ENCODE results near the gene HOXB3. TPM values are rescaled to one million over a fixed set of nuclear protein-coding genes. Genes with fewer than 3 reads are reported as not detected.

Gene HOXB3
- total RNA-seq, 1 donor from 2014 or later = 4.2 TPM

DNA sequence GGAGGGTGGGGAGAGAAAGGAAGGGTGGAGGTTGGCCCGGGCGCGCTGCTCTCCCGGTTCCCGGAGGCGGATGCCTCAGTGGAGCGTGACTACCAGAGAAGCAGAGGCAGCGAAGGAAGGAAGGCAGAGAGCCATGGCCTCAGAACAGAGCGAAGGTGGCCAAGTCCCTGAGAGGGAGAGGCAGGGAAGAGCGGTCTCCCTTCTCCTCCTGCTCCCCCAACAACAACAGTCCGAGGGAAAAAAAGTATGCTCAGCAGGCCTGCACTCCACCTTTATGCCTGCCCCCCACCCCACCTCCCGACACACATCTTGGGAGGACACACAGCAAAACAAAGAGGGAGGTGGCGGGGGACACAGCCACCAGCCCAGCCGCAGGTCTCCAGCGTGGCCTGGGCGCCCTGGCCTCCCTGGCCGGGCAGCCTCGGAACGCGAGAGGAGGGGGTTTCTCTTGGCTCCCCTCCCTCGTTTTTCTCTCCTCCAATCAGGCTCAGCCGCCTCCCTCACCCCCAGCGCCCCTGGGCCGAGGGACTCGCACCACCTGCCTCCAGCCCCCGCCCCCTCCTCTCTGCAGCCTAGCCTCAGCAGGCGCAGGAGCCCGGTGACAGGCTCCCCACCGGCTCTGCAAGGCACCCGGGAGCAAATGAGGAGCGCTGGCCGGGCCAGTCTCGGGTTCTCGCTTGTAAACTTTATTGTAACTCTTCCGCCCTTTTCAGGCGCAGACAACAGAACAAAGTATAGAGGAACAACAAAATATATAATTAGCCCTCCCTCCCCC is 21.8 kb upstream of the HOXB3 start:
- H3K4me3 ChIP-seq (ENCODE audit: low read length in 3 of 3) = peak overlapping the region; percentile 37 to 80 (median 49)
- peaks cover 84 to 90% (median 90%) of the 10 kb centered on the region in 3 donors for H3K27me3 ChIP-seq (ENCODE audit: control insufficient read depth in 3 of 3, insufficient read depth in 3 of 3, low read length in 3 of 3)
- no peak overlapping the region for H3K27ac ChIP-seq (ENCODE audit: low read depth, low read length)
- no peaks in the 10 kb centered on the region for H3K36me3 ChIP-seq (ENCODE audit: control insufficient read depth in 3 of 3, insufficient read depth in 3 of 3, low read length in 3 of 3)
- peak overlapping the region in 1 of 3 donors; percentile 57 for H3K9ac ChIP-seq (ENCODE audit: low read depth in 1 of 3, low read length in 3 of 3)
- H3K4me1 ChIP-seq (ENCODE audit: control insufficient read depth in 3 of 3, insufficient read depth in 3 of 3, low read length in 3 of 3) = peaks cover 15 to 30% (median 16%) of the 10 kb centered on the region in 3 donors
- H3K9me3 ChIP-seq (ENCODE audit: control insufficient read depth in 3 of 3, low read length in 3 of 3) = no peaks in the 10 kb centered on the region

DNA sequence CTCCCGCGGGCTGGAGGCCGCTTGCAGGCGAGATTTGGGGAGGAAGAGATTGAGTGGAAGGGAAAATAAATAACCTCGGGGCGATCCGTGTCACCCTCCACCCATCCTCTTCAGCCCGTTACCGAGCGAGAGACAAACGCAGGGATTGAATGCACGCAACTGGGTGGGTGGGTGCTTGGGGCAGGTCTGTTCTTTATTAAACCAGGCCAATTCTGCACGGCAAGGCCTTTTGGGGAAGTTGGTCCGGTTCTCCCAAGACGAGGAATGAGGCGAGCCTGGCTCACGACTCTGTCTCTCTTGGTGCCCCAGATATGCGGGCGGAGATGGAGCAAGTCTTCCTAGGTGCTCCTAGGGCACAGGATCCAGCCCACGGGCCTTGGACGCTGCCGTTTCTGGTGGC is 21.2 kb upstream of the HOXB3 start:
- peak overlapping the region; percentile 61 to 80 (median 70) for H3K4me3 ChIP-seq (ENCODE audit: low read length in 3 of 3)
- no peaks in the 10 kb centered on the region for H3K36me3 ChIP-seq (ENCODE audit: control insufficient read depth in 3 of 3, insufficient read depth in 3 of 3, low read length in 3 of 3)
- peaks cover 15 to 30% (median 16%) of the 10 kb centered on the region in 3 donors for H3K4me1 ChIP-seq (ENCODE audit: control insufficient read depth in 3 of 3, insufficient read depth in 3 of 3, low read length in 3 of 3)
- no peaks in the 10 kb centered on the region for H3K9me3 ChIP-seq (ENCODE audit: control insufficient read depth in 3 of 3, low read length in 3 of 3)
- H3K27me3 ChIP-seq (ENCODE audit: control insufficient read depth in 3 of 3, insufficient read depth in 3 of 3, low read length in 3 of 3) = peaks cover 84 to 90% (median 90%) of the 10 kb centered on the region in 3 donors
- H3K9ac ChIP-seq (ENCODE audit: low read depth in 1 of 3, low read length in 3 of 3) = peak overlapping the region; percentile 53 to 66 (median 54)
- no peak overlapping the region for H3K27ac ChIP-seq (ENCODE audit: low read depth, low read length)

DNA sequence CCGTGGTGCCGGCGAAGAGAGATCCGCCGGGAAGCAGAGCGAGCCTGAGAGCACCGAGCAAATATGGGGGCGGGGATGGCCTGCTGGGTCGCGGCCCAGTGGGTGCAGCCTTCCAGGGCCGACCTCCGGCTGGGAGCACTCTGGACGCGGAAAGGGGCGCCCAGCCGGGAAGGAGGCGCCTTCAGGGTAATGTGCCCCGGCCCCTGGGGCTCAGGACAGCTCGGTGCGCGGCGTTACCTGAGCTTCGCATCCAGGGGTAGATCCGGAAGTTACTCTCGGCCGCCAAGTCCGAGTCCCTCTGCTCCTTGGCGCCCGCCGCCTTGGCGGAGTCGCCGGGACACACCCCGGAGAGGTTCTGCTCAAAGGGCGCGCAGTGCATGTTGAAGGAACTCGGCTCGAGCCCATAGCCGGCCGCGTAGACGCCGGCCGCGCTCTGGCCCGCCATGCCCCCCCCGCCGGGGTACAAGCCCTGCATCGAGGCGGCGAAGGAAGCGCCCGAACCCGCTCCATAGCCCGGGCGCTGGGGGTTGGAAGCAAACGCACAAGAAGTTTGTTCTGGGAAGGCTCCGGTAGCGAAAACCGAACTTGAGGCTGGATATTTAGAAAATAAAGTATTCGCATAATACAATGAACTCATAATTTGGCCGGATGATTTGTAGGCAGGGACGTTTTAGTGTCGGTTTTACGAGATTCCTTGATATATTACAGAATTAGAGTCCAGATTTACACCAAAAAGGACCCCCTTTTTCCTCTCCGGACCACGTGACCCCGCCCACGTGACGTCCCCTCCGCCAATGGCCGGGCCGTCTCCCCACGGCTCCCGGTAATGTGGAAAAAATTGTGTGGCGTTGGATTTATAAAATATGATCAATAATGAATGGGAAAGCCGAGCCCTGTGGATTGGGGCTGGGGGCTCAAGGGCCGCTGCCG is 20.5 kb upstream of the HOXB3 start, which contains the start of gene HOXB7:
TSS of gene HOXB7 (minus strand) at position 736 of the 930 bp plus-strand sequence. CDS start at position 637, 99 bp downstream.
- Histone ChIP-seq H3K9ac (ENCODE audit: low read depth in 1 of 3, low read length in 3 of 3) (peak within 1 kb of the TSS; percentile 53 to 66 (median 61)), H3K4me1 (ENCODE audit: control insufficient read depth in 3 of 3, insufficient read depth in 3 of 3, low read length in 3 of 3) (peaks cover 15 to 30% (median 16%) of the 10 kb centered on the region in 3 donors), H3K36me3 (ENCODE audit: control insufficient read depth in 3 of 3, insufficient read depth in 3 of 3, low read length in 3 of 3) (no peaks in the 10 kb centered on the region), H3K4me3 (ENCODE audit: low read length in 3 of 3) (peak within 1 kb of the TSS; percentile 61 to 80 (median 70)), H3K9me3 (ENCODE audit: control insufficient read depth in 3 of 3, low read length in 3 of 3) (no peaks in the 10 kb centered on the region), H3K27me3 (ENCODE audit: control insufficient read depth in 3 of 3, insufficient read depth in 3 of 3, low read length in 3 of 3) (peaks cover 84 to 90% (median 90%) of the 10 kb centered on the region in 3 donors), H3K27ac (ENCODE audit: low read depth, low read length) (no peak within 1 kb of the TSS)

DNA sequence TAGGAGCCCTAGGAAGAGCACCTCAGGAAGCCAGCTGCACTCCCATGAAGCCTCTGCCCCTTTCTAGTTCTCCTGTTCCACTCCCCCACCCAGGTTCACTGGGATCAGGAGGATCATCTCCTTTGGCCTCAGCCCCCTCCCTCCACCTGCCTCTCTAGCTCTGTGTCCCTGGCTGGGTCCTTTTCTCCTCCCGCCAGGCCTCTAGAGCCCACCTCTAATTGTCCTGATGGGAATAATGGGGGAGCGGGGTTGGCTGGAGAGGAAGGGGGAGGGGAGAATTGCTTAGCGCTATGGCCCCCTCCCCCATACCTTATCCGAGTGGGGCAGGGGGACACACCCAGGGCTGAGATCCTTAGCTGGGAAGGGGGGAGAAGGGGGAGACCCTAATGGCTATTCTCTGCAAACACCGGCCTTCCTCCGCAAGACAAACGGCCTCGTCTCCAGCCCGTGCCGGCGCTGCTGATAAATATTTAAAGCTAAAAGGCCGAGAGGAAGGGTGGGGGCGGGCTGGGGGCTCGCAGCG is 19.8 kb upstream of the HOXB3 start:
- Histone ChIP-seq H3K9me3 (ENCODE audit: control insufficient read depth in 3 of 3, low read length in 3 of 3) (no peaks in the 10 kb centered on the region), H3K9ac (ENCODE audit: low read depth in 1 of 3, low read length in 3 of 3) (peak overlapping the region in 1 of 3 donors; percentile 66), H3K4me3 (ENCODE audit: low read length in 3 of 3) (peak overlapping the region in 2 of 3 donors; percentile 70 to 80), H3K36me3 (ENCODE audit: control insufficient read depth in 3 of 3, insufficient read depth in 3 of 3, low read length in 3 of 3) (no peaks in the 10 kb centered on the region), H3K4me1 (ENCODE audit: control insufficient read depth in 3 of 3, insufficient read depth in 3 of 3, low read length in 3 of 3) (peaks cover 16 to 30% (median 18%) of the 10 kb centered on the region in 3 donors), H3K27me3 (ENCODE audit: control insufficient read depth in 3 of 3, insufficient read depth in 3 of 3, low read length in 3 of 3) (peaks cover 84 to 90% (median 90%) of the 10 kb centered on the region in 3 donors), H3K27ac (ENCODE audit: low read depth, low read length) (no peak overlapping the region)

DNA sequence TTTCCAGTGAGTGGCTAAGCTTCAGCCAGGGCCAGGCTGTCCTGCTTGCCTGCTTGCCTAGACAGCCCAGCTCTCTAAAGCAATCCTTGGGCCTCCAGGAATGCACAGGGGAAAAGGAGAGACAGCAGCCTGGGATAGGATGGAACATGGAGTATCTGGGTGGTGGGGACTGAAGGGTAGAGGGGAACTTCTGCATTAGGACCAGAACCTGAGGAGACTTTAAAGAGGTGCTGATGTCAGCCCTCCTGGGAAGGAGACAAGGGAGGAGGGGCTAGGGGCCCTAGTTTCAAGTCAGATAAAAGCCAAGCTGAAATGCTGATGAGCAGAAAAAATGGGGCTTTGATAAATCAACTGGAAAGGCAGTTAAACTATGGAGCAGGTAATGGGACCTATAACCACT is 19.0 kb upstream of the HOXB3 start:
- H3K4me1 ChIP-seq (ENCODE audit: control insufficient read depth in 3 of 3, insufficient read depth in 3 of 3, low read length in 3 of 3) = peaks cover 16 to 27% (median 18%) of the 10 kb centered on the region in 3 donors
- H3K27me3 ChIP-seq (ENCODE audit: control insufficient read depth in 3 of 3, insufficient read depth in 3 of 3, low read length in 3 of 3) = peaks cover 85 to 92% (median 89%) of the 10 kb centered on the region in 3 donors
- no peaks in the 10 kb centered on the region for H3K36me3 ChIP-seq (ENCODE audit: control insufficient read depth in 3 of 3, insufficient read depth in 3 of 3, low read length in 3 of 3)
- H3K27ac ChIP-seq (ENCODE audit: low read depth, low read length) = no peak overlapping the region
- no peak overlapping the region for H3K4me3 ChIP-seq (ENCODE audit: low read length in 3 of 3)
- no peak overlapping the region for H3K9ac ChIP-seq (ENCODE audit: low read depth in 1 of 3, low read length in 3 of 3)
- H3K9me3 ChIP-seq (ENCODE audit: control insufficient read depth in 3 of 3, low read length in 3 of 3) = no peaks in the 10 kb centered on the region

DNA sequence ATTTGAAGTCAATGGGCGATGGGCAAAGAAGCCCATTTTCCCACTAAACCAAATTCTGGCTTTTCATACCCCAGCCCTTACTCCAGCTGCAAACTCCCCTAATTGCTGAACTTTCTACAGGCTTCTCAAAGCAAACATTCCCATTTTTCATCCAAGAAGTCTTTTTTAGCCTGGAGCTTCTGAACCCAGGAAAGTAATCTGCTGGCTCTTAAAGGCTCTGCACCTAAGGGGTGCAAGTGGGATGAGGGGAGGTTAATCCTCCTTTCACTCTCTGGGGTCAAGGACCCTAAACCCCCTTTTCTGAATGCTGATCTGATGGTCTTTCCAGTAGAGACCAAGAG is 18.4 kb upstream of the HOXB3 start:
- Histone ChIP-seq H3K27ac (ENCODE audit: low read depth, low read length) (no peak overlapping the region), H3K27me3 (ENCODE audit: control insufficient read depth in 3 of 3, insufficient read depth in 3 of 3, low read length in 3 of 3) (peaks cover 86 to 92% (median 89%) of the 10 kb centered on the region in 3 donors), H3K4me3 (ENCODE audit: low read length in 3 of 3) (no peak overlapping the region), H3K9me3 (ENCODE audit: control insufficient read depth in 3 of 3, low read length in 3 of 3) (no peaks in the 10 kb centered on the region), H3K4me1 (ENCODE audit: control insufficient read depth in 3 of 3, insufficient read depth in 3 of 3, low read length in 3 of 3) (peaks cover 13 to 25% (median 18%) of the 10 kb centered on the region in 3 donors), H3K9ac (ENCODE audit: low read depth in 1 of 3, low read length in 3 of 3) (no peak overlapping the region), H3K36me3 (ENCODE audit: control insufficient read depth in 3 of 3, insufficient read depth in 3 of 3, low read length in 3 of 3) (no peaks in the 10 kb centered on the region)

DNA sequence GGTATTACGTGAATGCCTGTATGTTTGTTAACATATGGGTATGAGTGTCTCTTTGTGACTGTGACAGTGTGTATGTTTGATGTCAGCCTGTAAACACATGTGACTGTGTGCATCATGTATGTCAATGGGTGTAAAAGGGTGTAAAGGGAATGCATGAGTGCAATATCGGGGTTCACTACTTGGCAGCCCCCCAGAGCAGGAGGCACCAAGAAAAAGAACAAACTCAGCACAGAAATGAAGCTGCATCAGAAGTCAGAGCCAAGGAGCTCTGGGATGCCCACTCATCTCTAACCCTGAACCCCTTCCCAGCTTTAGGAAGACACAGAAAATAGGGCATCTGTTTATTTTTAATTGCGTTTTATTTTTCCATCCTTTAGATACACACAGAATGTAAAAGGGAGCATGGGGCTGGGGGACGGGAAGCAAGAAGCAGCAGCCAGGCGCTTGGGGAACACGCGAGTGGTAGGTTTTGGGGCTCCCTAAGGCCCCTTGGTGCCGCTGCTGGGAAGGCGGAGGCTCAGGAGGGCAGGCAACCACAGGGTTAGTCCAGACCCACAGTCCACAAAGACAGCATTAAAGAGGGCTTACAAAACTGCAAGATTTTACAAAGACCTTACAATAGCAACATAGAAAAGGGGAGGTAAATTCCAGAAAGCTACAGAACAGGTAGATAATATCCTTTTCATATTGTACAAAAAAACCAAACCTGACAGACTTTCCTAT is 17.0 kb upstream of the HOXB3 start:
- no peak overlapping the region for H3K4me3 ChIP-seq (ENCODE audit: low read length in 3 of 3)
- no peaks in the 10 kb centered on the region for H3K9me3 ChIP-seq (ENCODE audit: control insufficient read depth in 3 of 3, low read length in 3 of 3)
- no peak overlapping the region for H3K27ac ChIP-seq (ENCODE audit: low read depth, low read length)
- H3K9ac ChIP-seq (ENCODE audit: low read depth in 1 of 3, low read length in 3 of 3) = no peak overlapping the region
- no peaks in the 10 kb centered on the region for H3K36me3 ChIP-seq (ENCODE audit: control insufficient read depth in 3 of 3, insufficient read depth in 3 of 3, low read length in 3 of 3)
- H3K4me1 ChIP-seq (ENCODE audit: control insufficient read depth in 3 of 3, insufficient read depth in 3 of 3, low read length in 3 of 3) = peaks cover 13 to 18% (median 14%) of the 10 kb centered on the region in 3 donors
- H3K27me3 ChIP-seq (ENCODE audit: control insufficient read depth in 3 of 3, insufficient read depth in 3 of 3, low read length in 3 of 3) = peaks cover 88 to 94% (median 93%) of the 10 kb centered on the region in 3 donors

DNA sequence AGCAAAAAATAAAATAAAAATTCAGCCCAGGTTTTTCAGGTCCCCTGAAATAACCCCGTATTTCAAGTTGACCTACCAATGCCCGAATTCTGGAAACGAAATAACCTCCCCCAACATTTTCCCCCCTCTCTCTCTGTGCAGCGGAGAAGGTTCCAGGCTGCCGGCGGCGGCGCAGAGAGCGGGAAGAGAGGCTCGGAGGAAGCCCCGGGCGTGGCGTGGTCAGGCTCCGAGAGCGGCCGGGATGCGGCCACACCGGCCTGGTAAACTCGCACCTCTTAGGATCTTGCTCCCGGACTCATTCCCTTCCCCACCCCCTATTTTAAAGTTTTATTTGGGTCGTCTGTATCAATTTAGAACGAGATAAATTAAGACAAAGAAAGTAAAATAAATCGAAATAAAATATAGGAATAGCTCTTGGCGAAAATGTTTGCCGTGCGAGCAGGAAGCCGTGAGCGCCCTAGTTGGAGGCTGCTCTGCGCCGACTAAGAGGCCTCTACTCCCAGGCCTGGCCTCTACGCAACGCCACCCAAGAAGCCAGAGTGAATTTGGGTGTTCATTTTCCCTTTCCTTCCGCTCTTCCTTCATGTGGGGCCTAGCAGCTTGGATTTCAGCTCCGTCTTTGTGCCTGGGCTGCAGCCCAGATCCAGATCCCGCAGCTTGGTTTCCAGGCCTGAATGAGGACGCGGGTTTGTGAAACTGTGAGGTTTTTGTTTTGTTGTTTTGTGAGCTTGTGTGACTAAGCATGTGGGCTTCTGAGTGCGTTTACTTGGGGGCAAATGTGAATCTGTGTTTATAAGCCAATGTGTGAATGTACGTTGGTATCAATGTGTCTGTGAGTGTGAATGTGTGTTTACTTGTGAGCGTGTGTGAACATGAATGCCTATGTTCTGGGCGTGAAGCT is 16.2 kb upstream of the HOXB3 start:
- Histone ChIP-seq H3K4me3 (ENCODE audit: low read length in 3 of 3) (no peak overlapping the region), H3K9ac (ENCODE audit: low read depth in 1 of 3, low read length in 3 of 3) (no peak overlapping the region), H3K27me3 (ENCODE audit: control insufficient read depth in 3 of 3, insufficient read depth in 3 of 3, low read length in 3 of 3) (peaks cover 88 to 94% (median 93%) of the 10 kb centered on the region in 3 donors)

More for the DNA sequence above, 16.2 kb upstream of the HOXB3 start:
- H3K4me1 ChIP-seq (ENCODE audit: control insufficient read depth in 3 of 3, insufficient read depth in 3 of 3, low read length in 3 of 3) = peaks cover 11 to 14% (median 12%) of the 10 kb centered on the region in 3 donors
- no peaks in the 10 kb centered on the region for H3K36me3 ChIP-seq (ENCODE audit: control insufficient read depth in 3 of 3, insufficient read depth in 3 of 3, low read length in 3 of 3)
- no peak overlapping the region for H3K27ac ChIP-seq (ENCODE audit: low read depth, low read length)
- no peaks in the 10 kb centered on the region for H3K9me3 ChIP-seq (ENCODE audit: control insufficient read depth in 3 of 3, low read length in 3 of 3)

All from skeletal muscle tissue (tissue), 4 donors.